ENCODE results near the gene ATP11C. TPM values are rescaled to one million over a fixed set of nuclear protein-coding genes. Genes with fewer than 3 reads are reported as not detected.
A peak's percentile ranks its signal among the peaks of the same experiment; 100 is the strongest.
"Not testable (repeated sequence)": the region's sequence is repeated elsewhere in the genome, so short reads cannot be mapped to it uniquely, and the experiment has no call there.

Gene ATP11C
- total RNA-seq, 1 experiment from 2014 or later, result 38.6 TPM

DNA sequence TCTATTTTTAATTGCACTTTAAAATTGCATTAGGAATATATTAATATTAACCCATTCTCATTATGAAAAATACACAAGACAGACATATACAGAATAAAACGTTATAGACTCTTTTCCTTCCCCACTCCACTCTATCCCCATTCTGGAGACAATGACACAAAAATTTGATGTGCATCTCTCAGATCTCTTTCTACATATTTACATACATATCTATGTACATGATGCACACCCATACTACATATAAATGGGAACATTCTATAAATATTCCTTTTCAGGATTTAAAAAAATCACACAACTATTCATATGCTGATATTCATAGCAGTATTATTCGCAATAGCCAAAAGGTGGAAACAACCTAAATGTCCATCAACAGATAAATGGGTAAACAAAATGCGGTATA, 34.9 kb upstream of the ATP11C start:
- Mint-ChIP-seq H3K4me3 (no peak overlapping the region), H3K36me3 (no peaks in the 10 kb centered on the region), H3K27ac (no peak overlapping the region), H3K9me3 (no peaks in the 10 kb centered on the region), H3K27me3 (ENCODE audit: low read depth) (peaks cover 17% of the 10 kb centered on the region), H3K4me1 (peaks cover 8% of the 10 kb centered on the region)
- CTCF ChIA-PET, result interaction anchor here (1.5 to 2.2 kb wide), 2 partner anchors 31 to 208 kb away, joined by 5 to 12 read pairs; no protein-coding TSS in a partner anchor
- no peak for DNase-seq (ENCODE audit: low spot score)
- ATAC-seq, result no peak
- POLR2A ChIA-PET, result no interaction called here
- TF ChIP-seq, protein P1, sequence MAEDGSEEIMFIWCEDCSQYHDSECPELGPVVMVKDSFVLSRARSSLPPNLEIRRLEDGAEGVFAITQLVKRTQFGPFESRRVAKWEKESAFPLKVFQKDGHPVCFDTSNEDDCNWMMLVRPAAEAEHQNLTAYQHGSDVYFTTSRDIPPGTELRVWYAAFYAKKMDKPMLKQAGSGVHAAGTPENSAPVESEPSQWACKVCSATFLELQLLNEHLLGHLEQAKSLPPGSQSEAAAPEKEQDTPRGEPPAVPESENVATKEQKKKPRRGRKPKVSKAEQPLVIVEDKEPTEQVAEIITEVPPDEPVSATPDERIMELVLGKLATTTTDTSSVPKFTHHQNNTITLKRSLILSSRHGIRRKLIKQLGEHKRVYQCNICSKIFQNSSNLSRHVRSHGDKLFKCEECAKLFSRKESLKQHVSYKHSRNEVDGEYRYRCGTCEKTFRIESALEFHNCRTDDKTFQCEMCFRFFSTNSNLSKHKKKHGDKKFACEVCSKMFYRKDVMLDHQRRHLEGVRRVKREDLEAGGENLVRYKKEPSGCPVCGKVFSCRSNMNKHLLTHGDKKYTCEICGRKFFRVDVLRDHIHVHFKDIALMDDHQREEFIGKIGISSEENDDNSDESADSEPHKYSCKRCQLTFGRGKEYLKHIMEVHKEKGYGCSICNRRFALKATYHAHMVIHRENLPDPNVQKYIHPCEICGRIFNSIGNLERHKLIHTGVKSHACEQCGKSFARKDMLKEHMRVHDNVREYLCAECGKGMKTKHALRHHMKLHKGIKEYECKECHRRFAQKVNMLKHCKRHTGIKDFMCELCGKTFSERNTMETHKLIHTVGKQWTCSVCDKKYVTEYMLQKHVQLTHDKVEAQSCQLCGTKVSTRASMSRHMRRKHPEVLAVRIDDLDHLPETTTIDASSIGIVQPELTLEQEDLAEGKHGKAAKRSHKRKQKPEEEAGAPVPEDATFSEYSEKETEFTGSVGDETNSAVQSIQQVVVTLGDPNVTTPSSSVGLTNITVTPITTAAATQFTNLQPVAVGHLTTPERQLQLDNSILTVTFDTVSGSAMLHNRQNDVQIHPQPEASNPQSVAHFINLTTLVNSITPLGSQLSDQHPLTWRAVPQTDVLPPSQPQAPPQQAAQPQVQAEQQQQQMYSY (CRISPR knock-in tag; IDR thresholded peaks at IDR 0.05), result no peak
- TF ChIP-seq OVOL2 (CRISPR knock-in tag; IDR thresholded peaks at IDR 0.05; ENCODE audit: borderline replicate concordance) (no peak), IRF2 (CRISPR knock-in tag; IDR thresholded peaks at IDR 0.05; ENCODE audit: borderline replicate concordance, low read depth) (no peak), NFYB (CRISPR knock-in tag; conservative IDR thresholded peaks at IDR 0.05; ENCODE audit: low read depth) (no peak), GABPB1 (CRISPR knock-in tag; IDR thresholded peaks at IDR 0.05) (no peak), RORB (CRISPR knock-in tag; IDR thresholded peaks at IDR 0.05) (no peak)
- TF ChIP-seq, protein P2, sequence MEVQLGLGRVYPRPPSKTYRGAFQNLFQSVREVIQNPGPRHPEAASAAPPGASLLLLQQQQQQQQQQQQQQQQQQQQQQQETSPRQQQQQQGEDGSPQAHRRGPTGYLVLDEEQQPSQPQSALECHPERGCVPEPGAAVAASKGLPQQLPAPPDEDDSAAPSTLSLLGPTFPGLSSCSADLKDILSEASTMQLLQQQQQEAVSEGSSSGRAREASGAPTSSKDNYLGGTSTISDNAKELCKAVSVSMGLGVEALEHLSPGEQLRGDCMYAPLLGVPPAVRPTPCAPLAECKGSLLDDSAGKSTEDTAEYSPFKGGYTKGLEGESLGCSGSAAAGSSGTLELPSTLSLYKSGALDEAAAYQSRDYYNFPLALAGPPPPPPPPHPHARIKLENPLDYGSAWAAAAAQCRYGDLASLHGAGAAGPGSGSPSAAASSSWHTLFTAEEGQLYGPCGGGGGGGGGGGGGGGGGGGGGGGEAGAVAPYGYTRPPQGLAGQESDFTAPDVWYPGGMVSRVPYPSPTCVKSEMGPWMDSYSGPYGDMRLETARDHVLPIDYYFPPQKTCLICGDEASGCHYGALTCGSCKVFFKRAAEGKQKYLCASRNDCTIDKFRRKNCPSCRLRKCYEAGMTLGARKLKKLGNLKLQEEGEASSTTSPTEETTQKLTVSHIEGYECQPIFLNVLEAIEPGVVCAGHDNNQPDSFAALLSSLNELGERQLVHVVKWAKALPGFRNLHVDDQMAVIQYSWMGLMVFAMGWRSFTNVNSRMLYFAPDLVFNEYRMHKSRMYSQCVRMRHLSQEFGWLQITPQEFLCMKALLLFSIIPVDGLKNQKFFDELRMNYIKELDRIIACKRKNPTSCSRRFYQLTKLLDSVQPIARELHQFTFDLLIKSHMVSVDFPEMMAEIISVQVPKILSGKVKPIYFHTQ (CRISPR knock-in tag; IDR thresholded peaks at IDR 0.05), result no peak
- TF ChIP-seq, protein P3, sequence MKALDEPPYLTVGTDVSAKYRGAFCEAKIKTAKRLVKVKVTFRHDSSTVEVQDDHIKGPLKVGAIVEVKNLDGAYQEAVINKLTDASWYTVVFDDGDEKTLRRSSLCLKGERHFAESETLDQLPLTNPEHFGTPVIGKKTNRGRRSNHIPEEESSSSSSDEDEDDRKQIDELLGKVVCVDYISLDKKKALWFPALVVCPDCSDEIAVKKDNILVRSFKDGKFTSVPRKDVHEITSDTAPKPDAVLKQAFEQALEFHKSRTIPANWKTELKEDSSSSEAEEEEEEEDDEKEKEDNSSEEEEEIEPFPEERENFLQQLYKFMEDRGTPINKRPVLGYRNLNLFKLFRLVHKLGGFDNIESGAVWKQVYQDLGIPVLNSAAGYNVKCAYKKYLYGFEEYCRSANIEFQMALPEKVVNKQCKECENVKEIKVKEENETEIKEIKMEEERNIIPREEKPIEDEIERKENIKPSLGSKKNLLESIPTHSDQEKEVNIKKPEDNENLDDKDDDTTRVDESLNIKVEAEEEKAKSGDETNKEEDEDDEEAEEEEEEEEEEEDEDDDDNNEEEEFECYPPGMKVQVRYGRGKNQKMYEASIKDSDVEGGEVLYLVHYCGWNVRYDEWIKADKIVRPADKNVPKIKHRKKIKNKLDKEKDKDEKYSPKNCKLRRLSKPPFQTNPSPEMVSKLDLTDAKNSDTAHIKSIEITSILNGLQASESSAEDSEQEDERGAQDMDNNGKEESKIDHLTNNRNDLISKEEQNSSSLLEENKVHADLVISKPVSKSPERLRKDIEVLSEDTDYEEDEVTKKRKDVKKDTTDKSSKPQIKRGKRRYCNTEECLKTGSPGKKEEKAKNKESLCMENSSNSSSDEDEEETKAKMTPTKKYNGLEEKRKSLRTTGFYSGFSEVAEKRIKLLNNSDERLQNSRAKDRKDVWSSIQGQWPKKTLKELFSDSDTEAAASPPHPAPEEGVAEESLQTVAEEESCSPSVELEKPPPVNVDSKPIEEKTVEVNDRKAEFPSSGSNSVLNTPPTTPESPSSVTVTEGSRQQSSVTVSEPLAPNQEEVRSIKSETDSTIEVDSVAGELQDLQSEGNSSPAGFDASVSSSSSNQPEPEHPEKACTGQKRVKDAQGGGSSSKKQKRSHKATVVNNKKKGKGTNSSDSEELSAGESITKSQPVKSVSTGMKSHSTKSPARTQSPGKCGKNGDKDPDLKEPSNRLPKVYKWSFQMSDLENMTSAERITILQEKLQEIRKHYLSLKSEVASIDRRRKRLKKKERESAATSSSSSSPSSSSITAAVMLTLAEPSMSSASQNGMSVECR (CRISPR knock-in tag; IDR thresholded peaks at IDR 0.05; ENCODE audit: borderline replicate concordance), result no peak

DNA sequence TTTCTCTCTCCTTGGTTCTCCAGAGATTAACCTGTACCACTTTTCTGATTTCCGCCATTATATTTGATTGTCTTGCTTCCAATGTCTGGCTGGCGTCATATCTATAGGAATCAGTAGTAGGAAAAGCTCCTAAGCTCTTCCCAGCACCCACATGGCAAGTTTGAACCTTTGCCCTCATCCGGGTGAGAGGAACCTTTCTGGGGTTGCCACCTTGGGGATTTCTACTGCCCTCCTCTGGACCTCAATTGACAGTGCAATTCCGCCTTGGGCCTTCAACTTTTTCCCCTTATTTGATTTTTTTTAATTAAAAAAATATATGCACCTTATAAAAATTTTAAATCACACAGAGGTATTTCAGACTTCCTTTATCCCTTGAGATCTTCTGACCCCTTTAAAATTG, 34.4 kb upstream of the ATP11C start:
- Mint-ChIP-seq H3K27ac (no peak overlapping the region), H3K4me1 (peaks cover 8% of the 10 kb centered on the region), H3K9me3 (no peaks in the 10 kb centered on the region), H3K4me3 (no peak overlapping the region), H3K36me3 (no peaks in the 10 kb centered on the region), H3K27me3 (ENCODE audit: low read depth) (peaks cover 13% of the 10 kb centered on the region)
- ATAC-seq, result peak; percentile 50; the same call in 1 of the 2 replicates
- TF ChIP-seq GTF2I (CRISPR knock-in tag; conservative IDR thresholded peaks at IDR 0.05) (no peak), CBFB (CRISPR knock-in tag; IDR thresholded peaks at IDR 0.05; ENCODE audit: low read depth) (no peak), NFATC4 (CRISPR knock-in tag; IDR thresholded peaks at IDR 0.05) (no peak), FOXP1 (CRISPR knock-in tag; IDR thresholded peaks at IDR 0.05; ENCODE audit: borderline replicate concordance) (no peak), ESRRA (CRISPR knock-in tag; IDR thresholded peaks at IDR 0.05; ENCODE audit: borderline replicate concordance) (no peak)
- ChIA-PET POLR2A (no interaction called here), CTCF (interaction anchor here (0.6 to 2.2 kb wide), 5 partner anchors 31 to 275 kb away, joined by 3 to 12 read pairs (median 5); no protein-coding TSS in a partner anchor)
- DNase-seq (ENCODE audit: low spot score), result peak; percentile 14

DNA sequence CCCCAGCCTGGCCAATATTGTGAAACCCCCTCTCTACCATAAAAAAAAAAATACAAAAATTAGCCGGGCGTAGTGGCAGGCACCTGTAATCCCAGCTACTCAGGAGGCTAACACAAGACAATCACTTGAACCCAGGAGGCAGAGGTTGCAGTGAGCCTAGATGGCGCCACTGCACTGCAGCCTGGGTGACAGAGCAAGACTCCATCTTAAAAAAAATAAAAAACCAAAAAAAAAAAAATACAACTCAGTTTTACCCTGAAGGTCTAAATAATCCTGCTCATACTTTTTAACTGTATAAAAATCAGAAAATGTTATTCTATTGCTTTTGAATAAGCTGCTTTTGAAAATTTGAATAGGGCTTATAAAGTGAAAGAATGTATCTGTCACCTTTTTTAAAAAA, 33.3 kb upstream of the ATP11C start:
- H3K9me3 Mint-ChIP-seq; H3K4me1 Mint-ChIP-seq; H3K4me3 Mint-ChIP-seq; H3K27ac Mint-ChIP-seq; POLR2A ChIA-PET; H3K36me3 Mint-ChIP-seq; H3K27me3 Mint-ChIP-seq (ENCODE audit: low read depth); ATAC-seq: not testable (repeated sequence)
- peak; percentile 13 for DNase-seq (ENCODE audit: low spot score)
- CTCF ChIA-PET, result interaction anchor here (0.6 to 2.2 kb wide), 5 partner anchors 17 to 211 kb away, joined by 3 to 12 read pairs (median 4); partner anchors contain the start of gene ATP11C

All from WTC11 (cell line).